GM23338 (cell line): ENCODE measurements around the gene SZT2. TPM values are rescaled to one million over a fixed set of nuclear protein-coding genes. Genes with fewer than 3 reads are reported as not detected.

Experiments
- ATAC-seq: fragments of 200-7000 bp; cut with Tn5 transposase; 3 replicates; pipeline ENCODE4 v1.9.1; 2020
- DNase-seq: peaks from one replicate; pipeline ENCODE4 v3.0.0-alpha.2; 2015; ENCODE audit warnings: low spot score
- H2AFZ ChIP-seq: fragments of 200-600 bp; sonication (generic); 2 replicates; pipeline ENCODE4 v1.8.0; 2016; ENCODE audit warnings: antibody characterized with exemption, mild to moderate bottlenecking, moderate library complexity
- H3F3A ChIP-seq: fragments of 200-600 bp; sonication (generic); replicated peaks from 2 replicates; pipeline ENCODE4 v1.8.0; 2017; ENCODE audit warnings: antibody characterized with exemption, mixed run types, low read depth
- H3K27ac ChIP-seq: fragments of 200-600 bp; sonication (generic); 2 replicates; pipeline ENCODE4 v1.6.1; 2016; ENCODE audit warnings: low read depth
- H3K27me3 ChIP-seq: fragments of 200-600 bp; sonication (generic); 2 replicates; pipeline ENCODE4 v1.8.0; 2016; ENCODE audit warnings: mild to moderate bottlenecking, mixed run types, moderate library complexity; ENCODE audit not compliant: insufficient read depth
- H3K36me3 ChIP-seq: fragments of 200-600 bp; sonication (generic); 2 replicates; pipeline ENCODE4 v1.8.0; 2016; ENCODE audit warnings: mild to moderate bottlenecking; ENCODE audit not compliant: insufficient read depth
- H3K4me1 ChIP-seq: fragments of 200-600 bp; sonication (generic); 2 replicates; pipeline ENCODE4 v1.8.0; 2016; ENCODE audit warnings: mild to moderate bottlenecking, moderate library complexity; ENCODE audit not compliant: insufficient read depth
- H3K4me2 ChIP-seq: fragments of 200-600 bp; sonication (generic); 2 replicates; pipeline ENCODE4 v1.7.1; 2017; ENCODE audit warnings: mixed run types
- H3K4me3 ChIP-seq: fragments of 200-600 bp; sonication (generic); 2 replicates; pipeline ENCODE4 v1.6.1; 2016; ENCODE audit warnings: mixed run types
- H3K79me2 ChIP-seq: fragments of 200-600 bp; sonication (generic); replicated peaks from 2 replicates; pipeline ENCODE4 v1.8.0; 2017; ENCODE audit warnings: mild to moderate bottlenecking; ENCODE audit not compliant: insufficient read depth
- H3K9me2 ChIP-seq: fragments of 200-600 bp; sonication (generic); 2 replicates; pipeline ENCODE4 v1.8.0; 2017; ENCODE audit not compliant: insufficient read depth
- H4K20me1 ChIP-seq: fragments of 200-600 bp; sonication (generic); replicated peaks from 2 replicates; pipeline ENCODE4 v1.8.0; 2017; ENCODE audit warnings: mild to moderate bottlenecking; ENCODE audit not compliant: insufficient read depth
- H3K27ac Mint-ChIP-seq: 2 replicates; pipeline ENCODE4 v1.8.0; 2020; ENCODE audit warnings: inconsistent platforms, mild to moderate bottlenecking, moderate library complexity, mixed read lengths
- H3K27me3 Mint-ChIP-seq: 3 replicates; pipeline ENCODE4 v1.8.0; 2022; ENCODE audit warnings: low read depth, mild to moderate bottlenecking, moderate library complexity, mixed read lengths, inconsistent platforms; ENCODE audit not compliant: insufficient read depth, poor library complexity
- H3K36me3 Mint-ChIP-seq: 3 replicates; pipeline ENCODE4 v1.8.0; 2021; ENCODE audit warnings: low read depth, mild to moderate bottlenecking, inconsistent platforms, moderate library complexity, mixed read lengths
- H3K4me1 Mint-ChIP-seq: 3 replicates; pipeline ENCODE4 v1.8.0; 2020; ENCODE audit warnings: mild to moderate bottlenecking, inconsistent platforms, mixed read lengths
- H3K4me3 Mint-ChIP-seq: 3 replicates; pipeline ENCODE4 v1.8.0; 2021; ENCODE audit warnings: moderate library complexity, mild to moderate bottlenecking, inconsistent platforms, mixed read lengths
- H3K9me3 Mint-ChIP-seq: 3 replicates; pipeline ENCODE4 v1.8.0; 2020; ENCODE audit warnings: moderate library complexity, mild to moderate bottlenecking, inconsistent platforms, mixed read lengths
- CREB1 ChIP-seq: fragments of 250-450 bp; sonication (Bioruptor Pico); IDR thresholded peaks from 2 replicates; pipeline ENCODE4 v1.5.0; 2020; ENCODE audit warnings: low read depth, mild to moderate bottlenecking, moderate library complexity
- CTCF ChIP-seq, 2 experiments: fragments of 200-600 bp in 1 of 2; sonication (generic) in 1 of 2; conservative IDR thresholded peaks; 2 replicates each; pipeline versions ENCODE4 v1.5.1 to v1.6.1; 2016 to 2017; ENCODE audit warnings: antibody characterized with exemption in 2 of 2, low read depth in 2 of 2, mild to moderate bottlenecking in 2 of 2, moderate library complexity in 1 of 2
- ETS1 ChIP-seq: IDR thresholded peaks from 2 replicates; pipeline ENCODE4 v1.6.1; 2016; ENCODE audit warnings: antibody characterized with exemption
- EZH2 ChIP-seq: fragments of 200-600 bp; sonication (generic); IDR thresholded peaks from one replicate; pipeline ENCODE4 v1.8.0; 2017; ENCODE audit warnings: antibody characterized with exemption, mild to moderate bottlenecking, low read depth; ENCODE audit not compliant: unreplicated experiment
- EZH2phosphoT487 ChIP-seq: fragments of 200-600 bp; sonication (generic); IDR thresholded peaks from one replicate; pipeline ENCODE4 v1.8.1; 2018; ENCODE audit warnings: antibody characterized with exemption; ENCODE audit not compliant: unreplicated experiment
- JUNB ChIP-seq: IDR thresholded peaks from one replicate; pipeline ENCODE4 v1.6.1; 2016; ENCODE audit warnings: antibody characterized with exemption; ENCODE audit not compliant: unreplicated experiment
- NANOG ChIP-seq: IDR thresholded peaks from 2 replicates; pipeline ENCODE4 v1.6.1; 2016; ENCODE audit warnings: antibody characterized with exemption, borderline replicate concordance
- POLR2AphosphoS5 ChIP-seq: IDR thresholded peaks from 2 replicates; pipeline ENCODE4 v1.6.1; 2016; ENCODE audit warnings: antibody characterized with exemption, low read depth
- STAT1 ChIP-seq: IDR thresholded peaks from one replicate; pipeline ENCODE4 v1.6.1; 2016; ENCODE audit warnings: antibody characterized with exemption; ENCODE audit not compliant: unreplicated experiment
- ZNF114 ChIP-seq: fragments of 250-450 bp; sonication (Bioruptor Pico); IDR thresholded peaks from 2 replicates; pipeline ENCODE4 v1.5.0; 2020; ENCODE audit warnings: mild to moderate bottlenecking, moderate library complexity
- ZNF331 ChIP-seq: fragments of 250-450 bp; sonication (Bioruptor Pico); IDR thresholded peaks from 2 replicates; pipeline ENCODE4 v1.5.0; 2020; ENCODE audit warnings: low read depth, mild to moderate bottlenecking, moderate library complexity
- polyA plus RNA-seq: library from polyadenylated mRNA; unstranded; fragments of >200 nt; fragmentation: Nextera tagmentation; extraction: Ambion mirVana; gene quantifications from 2 replicates; pipeline ENCODE4 v1.2.1, GENCODE V29; 2016
- total RNA-seq: library from RNA; depleted of rRNA; stranded (reverse); fragments of >200 nt; shearing (Covaris generic); gene quantifications from 2 replicates; pipeline ENCODE4 v1.2.3, GENCODE V29; 2014
- TF ChIP-seq, protein P1 (sequence below): IDR thresholded peaks from one replicate; pipeline ENCODE4 v1.6.1; 2018; ENCODE audit warnings: antibody characterized with exemption; ENCODE audit not compliant: unreplicated experiment
- TF ChIP-seq, protein P2 (sequence below): fragments of 250-450 bp; sonication (Bioruptor Pico); IDR thresholded peaks from 2 replicates; pipeline ENCODE4 v1.5.0; 2020; ENCODE audit warnings: mild to moderate bottlenecking, moderate library complexity

SZT2 gene
- total and polyA plus RNA-seq, 2 experiments from 2014 or later = 4.1 to 16.1 TPM

- H3K4me1 Mint-ChIP-seq = no peaks in the 10 kb centered on the region; the same call in 1 of the 3 replicates
These were observed 41.1 kb downstream of the SZT2 start for GRCh38 chr1:43430831-43431230.

More at GRCh38 chr1:43430831-43431230, 41.1 kb downstream of the SZT2 start:
- H4K20me1 ChIP-seq = no peaks in the 10 kb centered on the region
- no peaks in the 10 kb centered on the region for H3F3A ChIP-seq
- DNase-seq (no peak), ATAC-seq (no peak)
- Mint-ChIP-seq H3K4me3 (no peak overlapping the region), H3K27me3 (peaks cover 2% of the 10 kb centered on the region), H3K36me3 (peaks cover 46% of the 10 kb centered on the region), H3K27ac (no peak overlapping the region), H3K9me3 (no peaks in the 10 kb centered on the region)
- no peak overlapping the region for H3K27ac ChIP-seq
- TF ChIP-seq STAT1 = no peak
- TF ChIP-seq, protein P1, sequence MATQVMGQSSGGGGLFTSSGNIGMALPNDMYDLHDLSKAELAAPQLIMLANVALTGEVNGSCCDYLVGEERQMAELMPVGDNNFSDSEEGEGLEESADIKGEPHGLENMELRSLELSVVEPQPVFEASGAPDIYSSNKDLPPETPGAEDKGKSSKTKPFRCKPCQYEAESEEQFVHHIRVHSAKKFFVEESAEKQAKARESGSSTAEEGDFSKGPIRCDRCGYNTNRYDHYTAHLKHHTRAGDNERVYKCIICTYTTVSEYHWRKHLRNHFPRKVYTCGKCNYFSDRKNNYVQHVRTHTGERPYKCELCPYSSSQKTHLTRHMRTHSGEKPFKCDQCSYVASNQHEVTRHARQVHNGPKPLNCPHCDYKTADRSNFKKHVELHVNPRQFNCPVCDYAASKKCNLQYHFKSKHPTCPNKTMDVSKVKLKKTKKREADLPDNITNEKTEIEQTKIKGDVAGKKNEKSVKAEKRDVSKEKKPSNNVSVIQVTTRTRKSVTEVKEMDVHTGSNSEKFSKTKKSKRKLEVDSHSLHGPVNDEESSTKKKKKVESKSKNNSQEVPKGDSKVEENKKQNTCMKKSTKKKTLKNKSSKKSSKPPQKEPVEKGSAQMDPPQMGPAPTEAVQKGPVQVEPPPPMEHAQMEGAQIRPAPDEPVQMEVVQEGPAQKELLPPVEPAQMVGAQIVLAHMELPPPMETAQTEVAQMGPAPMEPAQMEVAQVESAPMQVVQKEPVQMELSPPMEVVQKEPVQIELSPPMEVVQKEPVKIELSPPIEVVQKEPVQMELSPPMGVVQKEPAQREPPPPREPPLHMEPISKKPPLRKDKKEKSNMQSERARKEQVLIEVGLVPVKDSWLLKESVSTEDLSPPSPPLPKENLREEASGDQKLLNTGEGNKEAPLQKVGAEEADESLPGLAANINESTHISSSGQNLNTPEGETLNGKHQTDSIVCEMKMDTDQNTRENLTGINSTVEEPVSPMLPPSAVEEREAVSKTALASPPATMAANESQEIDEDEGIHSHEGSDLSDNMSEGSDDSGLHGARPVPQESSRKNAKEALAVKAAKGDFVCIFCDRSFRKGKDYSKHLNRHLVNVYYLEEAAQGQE = no peak
- TF ChIP-seq CTCF (conservative IDR thresholded peaks at IDR 0.05; ENCODE audit: low read depth in 2 of 2) = no peak
- TF ChIP-seq JUNB = no peak
- TF ChIP-seq CREB1 (CRISPR knock-in tag) = no peak
- TF ChIP-seq ZNF114 (CRISPR knock-in tag) = no peak
- TF ChIP-seq, protein P2, sequence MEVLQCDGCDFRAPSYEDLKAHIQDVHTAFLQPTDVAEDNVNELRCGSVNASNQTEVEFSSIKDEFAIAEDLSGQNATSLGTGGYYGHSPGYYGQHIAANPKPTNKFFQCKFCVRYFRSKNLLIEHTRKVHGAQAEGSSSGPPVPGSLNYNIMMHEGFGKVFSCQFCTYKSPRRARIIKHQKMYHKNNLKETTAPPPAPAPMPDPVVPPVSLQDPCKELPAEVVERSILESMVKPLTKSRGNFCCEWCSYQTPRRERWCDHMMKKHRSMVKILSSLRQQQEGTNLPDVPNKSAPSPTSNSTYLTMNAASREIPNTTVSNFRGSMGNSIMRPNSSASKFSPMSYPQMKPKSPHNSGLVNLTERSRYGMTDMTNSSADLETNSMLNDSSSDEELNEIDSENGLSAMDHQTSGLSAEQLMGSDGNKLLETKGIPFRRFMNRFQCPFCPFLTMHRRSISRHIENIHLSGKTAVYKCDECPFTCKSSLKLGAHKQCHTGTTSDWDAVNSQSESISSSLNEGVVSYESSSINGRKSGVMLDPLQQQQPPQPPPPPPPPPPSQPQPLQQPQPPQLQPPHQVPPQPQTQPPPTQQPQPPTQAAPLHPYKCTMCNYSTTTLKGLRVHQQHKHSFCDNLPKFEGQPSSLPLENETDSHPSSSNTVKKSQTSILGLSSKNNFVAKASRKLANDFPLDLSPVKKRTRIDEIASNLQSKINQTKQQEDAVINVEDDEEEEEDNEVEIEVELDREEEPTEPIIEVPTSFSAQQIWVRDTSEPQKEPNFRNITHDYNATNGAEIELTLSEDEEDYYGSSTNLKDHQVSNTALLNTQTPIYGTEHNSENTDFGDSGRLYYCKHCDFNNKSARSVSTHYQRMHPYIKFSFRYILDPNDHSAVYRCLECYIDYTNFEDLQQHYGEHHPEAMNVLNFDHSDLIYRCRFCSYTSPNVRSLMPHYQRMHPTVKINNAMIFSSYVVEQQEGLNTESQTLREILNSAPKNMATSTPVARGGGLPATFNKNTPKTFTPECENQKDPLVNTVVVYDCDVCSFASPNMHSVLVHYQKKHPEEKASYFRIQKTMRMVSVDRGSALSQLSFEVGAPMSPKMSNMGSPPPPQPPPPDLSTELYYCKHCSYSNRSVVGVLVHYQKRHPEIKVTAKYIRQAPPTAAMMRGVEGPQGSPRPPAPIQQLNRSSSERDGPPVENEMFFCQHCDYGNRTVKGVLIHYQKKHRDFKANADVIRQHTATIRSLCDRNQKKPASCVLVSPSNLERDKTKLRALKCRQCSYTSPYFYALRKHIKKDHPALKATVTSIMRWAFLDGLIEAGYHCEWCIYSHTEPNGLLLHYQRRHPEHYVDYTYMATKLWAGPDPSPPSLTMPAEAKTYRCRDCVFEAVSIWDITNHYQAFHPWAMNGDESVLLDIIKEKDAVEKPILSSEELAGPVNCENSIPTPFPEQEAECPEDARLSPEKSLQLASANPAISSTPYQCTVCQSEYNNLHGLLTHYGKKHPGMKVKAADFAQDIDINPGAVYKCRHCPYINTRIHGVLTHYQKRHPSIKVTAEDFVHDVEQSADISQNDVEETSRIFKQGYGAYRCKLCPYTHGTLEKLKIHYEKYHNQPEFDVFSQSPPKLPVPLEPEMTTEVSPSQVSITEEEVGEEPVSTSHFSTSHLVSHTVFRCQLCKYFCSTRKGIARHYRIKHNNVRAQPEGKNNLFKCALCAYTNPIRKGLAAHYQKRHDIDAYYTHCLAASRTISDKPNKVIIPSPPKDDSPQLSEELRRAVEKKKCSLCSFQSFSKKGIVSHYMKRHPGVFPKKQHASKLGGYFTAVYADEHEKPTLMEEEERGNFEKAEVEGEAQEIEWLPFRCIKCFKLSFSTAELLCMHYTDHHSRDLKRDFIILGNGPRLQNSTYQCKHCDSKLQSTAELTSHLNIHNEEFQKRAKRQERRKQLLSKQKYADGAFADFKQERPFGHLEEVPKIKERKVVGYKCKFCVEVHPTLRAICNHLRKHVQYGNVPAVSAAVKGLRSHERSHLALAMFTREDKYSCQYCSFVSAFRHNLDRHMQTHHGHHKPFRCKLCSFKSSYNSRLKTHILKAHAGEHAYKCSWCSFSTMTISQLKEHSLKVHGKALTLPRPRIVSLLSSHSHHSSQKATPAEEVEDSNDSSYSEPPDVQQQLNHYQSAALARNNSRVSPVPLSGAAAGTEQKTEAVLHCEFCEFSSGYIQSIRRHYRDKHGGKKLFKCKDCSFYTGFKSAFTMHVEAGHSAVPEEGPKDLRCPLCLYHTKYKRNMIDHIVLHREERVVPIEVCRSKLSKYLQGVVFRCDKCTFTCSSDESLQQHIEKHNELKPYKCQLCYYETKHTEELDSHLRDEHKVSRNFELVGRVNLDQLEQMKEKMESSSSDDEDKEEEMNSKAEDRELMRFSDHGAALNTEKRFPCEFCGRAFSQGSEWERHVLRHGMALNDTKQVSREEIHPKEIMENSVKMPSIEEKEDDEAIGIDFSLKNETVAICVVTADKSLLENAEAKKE (CRISPR knock-in tag) = no peak
- no peak for TF ChIP-seq ETS1
- no peak for TF ChIP-seq EZH2
- no peak for TF ChIP-seq POLR2AphosphoS5
- no peak for TF ChIP-seq NANOG
- TF ChIP-seq EZH2phosphoT487 = no peak
- TF ChIP-seq ZNF331 (CRISPR knock-in tag) = no peak
- no peak overlapping the region for H3K4me3 ChIP-seq
- no peaks in the 10 kb centered on the region for H3K4me1 ChIP-seq
- H3K79me2 ChIP-seq = no peaks in the 10 kb centered on the region
- no peak overlapping the region for H3K4me2 ChIP-seq
- no peak overlapping the region for H2AFZ ChIP-seq
- H3K9me2 ChIP-seq = no peaks in the 10 kb centered on the region
- no peaks in the 10 kb centered on the region for H3K27me3 ChIP-seq
- no peaks in the 10 kb centered on the region for H3K36me3 ChIP-seq
